H1 (cell line): ENCODE results near the gene MEIS3. TPM values are rescaled to one million over a fixed set of nuclear protein-coding genes. Genes with fewer than 3 reads are reported as not detected.

Experiments
- CTCF ChIA-PET: fragments of 300-600 bp; sonication (Branson Sonifier 250); formaldehyde crosslinking; loops from one replicate; lab custom pipeline; 2021; ENCODE audit not compliant: partially characterized antibody; lab: Charles Lee
- POLR2A ChIA-PET: fragments of 300-600 bp; sonication (Branson Sonifier 250); formaldehyde crosslinking; loops from one replicate; lab custom pipeline; 2021; ENCODE audit warnings: inconsistent platforms; ENCODE audit not compliant: partially characterized antibody; lab: Charles Lee
- DNase-seq, 2 experiments: peaks; one replicate each; pipeline versions ENCODE4 v3.0.0 to v3.0.0-alpha.2; 2010 to 2022; ENCODE audit warnings: low spot score in 2 of 2, low read depth in 1 of 2, mixed read lengths in 1 of 2
- FAIRE-seq: peaks from 2 replicates; lab custom pipeline; 2011; peaks lifted over from hg19 to GRCh38; lab: Jason Lieb, UNC
- H2AFZ ChIP-seq: 2 replicates; pipeline ENCODE4 v1.8.1; 2012; ENCODE audit warnings: low read length, inconsistent platforms
- H2AK5ac ChIP-seq: 2 replicates; pipeline ENCODE4 v1.6.1; 2013; ENCODE audit warnings: low read depth, low read length
- H2BK120ac ChIP-seq: replicated peaks from 2 replicates; pipeline ENCODE3; 2013; ENCODE audit warnings: low read depth, low read length, inconsistent platforms
- H2BK12ac ChIP-seq: 2 replicates; pipeline ENCODE4 v1.6.1; 2013; ENCODE audit warnings: low read depth, low read length
- H2BK15ac ChIP-seq: 2 replicates; pipeline ENCODE4 v1.6.1; 2013; ENCODE audit warnings: low read length
- H2BK20ac ChIP-seq: 2 replicates; pipeline ENCODE4 v1.6.1; 2013; ENCODE audit warnings: low read length
- H2BK5ac ChIP-seq: 2 replicates; pipeline ENCODE4 v1.6.1; 2013; ENCODE audit warnings: low read depth, low read length
- H3K14ac ChIP-seq: 2 replicates; pipeline ENCODE4 v1.6.1; 2013; ENCODE audit warnings: inconsistent platforms; ENCODE audit not compliant: insufficient read length
- H3K18ac ChIP-seq: 2 replicates; pipeline ENCODE4 v1.6.1; 2013; ENCODE audit warnings: low read length; ENCODE audit errors: extremely low read depth
- H3K23ac ChIP-seq: 2 replicates; pipeline ENCODE4 v1.6.1; 2013; ENCODE audit warnings: inconsistent platforms; ENCODE audit not compliant: insufficient read length
- H3K23me2 ChIP-seq: 2 replicates; pipeline ENCODE4 v1.6.1; 2013; ENCODE audit warnings: low read depth, low read length
- H3K27ac ChIP-seq: 2 replicates; pipeline ENCODE4 v1.6.1; 2011; ENCODE audit warnings: low read depth, low read length, inconsistent platforms
- H3K27me3 ChIP-seq, 4 experiments: replicated peaks in 1 of 4; 1 replicate in 1 of 4; 2 replicates in 3 of 4; pipeline versions ENCODE4 v1.6.1 to v1.8.1; 2011 to 2013; ENCODE audit warnings: low read length in 3 of 4, mild to moderate bottlenecking in 3 of 4, inconsistent platforms in 2 of 4, mixed read lengths in 2 of 4, moderate library complexity in 1 of 4; ENCODE audit not compliant: control insufficient read depth in 3 of 4, insufficient read depth in 3 of 4; ENCODE audit errors: extremely low read depth in 1 of 4
- H3K36me3 ChIP-seq, 4 experiments: 2 replicates each; pipeline versions ENCODE4 v1.6.1 to v1.8.1; 2011 to 2013; ENCODE audit warnings: mild to moderate bottlenecking in 4 of 4, low read length in 3 of 4, moderate library complexity in 2 of 4, control low read depth in 1 of 4, inconsistent platforms in 1 of 4; ENCODE audit not compliant: insufficient read depth in 4 of 4, control insufficient read depth in 2 of 4
- H3K4ac ChIP-seq: replicated peaks from 2 replicates; pipeline ENCODE3; 2013; ENCODE audit warnings: low read length, low read depth, mixed read lengths, inconsistent platforms; ENCODE audit not compliant: insufficient read length
- H3K4me1 ChIP-seq, 4 experiments: replicated peaks in 1 of 4; 1 replicate in 1 of 4; 2 replicates in 3 of 4; pipeline versions ENCODE4 v1.6.1 to v1.8.1; 2011 to 2013; ENCODE audit warnings: low read length in 3 of 4, inconsistent platforms in 2 of 4, mixed read lengths in 1 of 4; ENCODE audit not compliant: insufficient read depth in 4 of 4, control insufficient read depth in 3 of 4
- H3K4me2 ChIP-seq, 2 experiments: 2 replicates each; pipeline versions ENCODE4 v1.6.1 to v1.8.1; 2011 to 2013; ENCODE audit warnings: low read depth in 2 of 2, low read length in 2 of 2, control low read depth in 1 of 2, inconsistent platforms in 1 of 2, mild to moderate bottlenecking in 1 of 2; ENCODE audit not compliant: insufficient read depth in 1 of 2
- H3K4me3 ChIP-seq, 4 experiments: fragments of 200-600, 300-600 bp in 1 of 4; sonication (generic), shearing (Covaris generic), sonication (Bioruptor Twin) in 1 of 4; 2 replicates each; pipeline versions ENCODE4 v1.5.1 to v1.8.1; 2011 to 2016; ENCODE audit warnings: low read length in 4 of 4, low read depth in 3 of 4, control low read depth in 2 of 4, inconsistent platforms in 2 of 4, mild to moderate bottlenecking in 2 of 4, mixed read lengths in 1 of 4, moderate library complexity in 1 of 4; ENCODE audit not compliant: insufficient read depth in 2 of 4; ENCODE audit errors: extremely low read depth in 1 of 4
- H3K56ac ChIP-seq: replicated peaks from 2 replicates; pipeline ENCODE3; 2013; ENCODE audit warnings: low read depth, mild to moderate bottlenecking, mixed read lengths, low read length, inconsistent platforms; ENCODE audit not compliant: insufficient read length
- H3K79me1 ChIP-seq: 2 replicates; pipeline ENCODE4 v1.6.1; 2013; ENCODE audit warnings: low read depth, low read length, control low read depth
- H3K79me2 ChIP-seq, 2 experiments: 2 replicates each; pipeline versions ENCODE4 v1.6.1 to v1.8.1; 2012 to 2013; ENCODE audit warnings: low read length in 2 of 2, mild to moderate bottlenecking in 2 of 2, inconsistent platforms in 1 of 2; ENCODE audit not compliant: insufficient read depth in 2 of 2, control insufficient read depth in 1 of 2
- H3K9ac ChIP-seq, 4 experiments: replicated peaks in 1 of 4; 1 replicate in 1 of 4; 2 replicates in 3 of 4; pipeline versions ENCODE4 v1.6.1 to v1.8.1; 2011 to 2013; ENCODE audit warnings: low read depth in 3 of 4, low read length in 3 of 4, control low read depth in 2 of 4, mild to moderate bottlenecking in 2 of 4, moderate library complexity in 2 of 4, inconsistent platforms in 1 of 4; ENCODE audit errors: extremely low read depth in 1 of 4
- H3K9me3 ChIP-seq, 2 experiments: 2 replicates each; pipeline versions ENCODE4 v1.6.1 to v1.8.1; 2012 to 2013; ENCODE audit warnings: mild to moderate bottlenecking in 2 of 2, moderate library complexity in 2 of 2, control low read depth in 1 of 2, inconsistent platforms in 1 of 2, low read depth in 1 of 2, low read length in 1 of 2, mixed read lengths in 1 of 2; ENCODE audit not compliant: insufficient read depth in 2 of 2
- H4K20me1 ChIP-seq, 2 experiments: replicated peaks in 1 of 2; 2 replicates each; pipeline versions ENCODE3 to v1.8.1; 2011 to 2013; ENCODE audit warnings: inconsistent platforms in 2 of 2, low read length in 2 of 2, mild to moderate bottlenecking in 1 of 2; ENCODE audit not compliant: insufficient read depth in 2 of 2, control insufficient read depth in 1 of 2
- H4K5ac ChIP-seq: 2 replicates; pipeline ENCODE4 v1.6.1; 2013; ENCODE audit warnings: low read length, low read depth, mixed read lengths, inconsistent platforms; ENCODE audit not compliant: insufficient read length
- H4K8ac ChIP-seq: 2 replicates; pipeline ENCODE4 v1.8.0; 2013; ENCODE audit warnings: mild to moderate bottlenecking, moderate library complexity, low read length, inconsistent platforms; ENCODE audit not compliant: insufficient read depth; ENCODE audit errors: extremely low read depth
- H4K91ac ChIP-seq: replicated peaks from 2 replicates; pipeline ENCODE3; 2013; ENCODE audit warnings: low read length, mixed read lengths, inconsistent platforms; ENCODE audit not compliant: insufficient read length
- BCL11A ChIP-seq, 2 experiments: IDR thresholded peaks; one replicate each; pipeline ENCODE4 v1.6.1; 2011; ENCODE audit warnings: low read depth in 2 of 2, low read length in 2 of 2, mild to moderate bottlenecking in 2 of 2
- CBX5 ChIP-seq: fragments of 300-800, 300-1000 bp; sonication (generic); IDR thresholded peaks from 2 replicates; pipeline ENCODE4 v1.7.1; 2016; ENCODE audit warnings: antibody characterized with exemption, low read length, low read depth
- CHD1 ChIP-seq: IDR thresholded peaks from 2 replicates; pipeline ENCODE4 v1.6.1; 2012; ENCODE audit warnings: low read depth, low read length, improper control_type of control experiment
- EGR1 ChIP-seq: IDR thresholded peaks from 2 replicates; pipeline ENCODE4 v1.6.1; 2011; ENCODE audit warnings: low read depth, low read length, borderline replicate concordance
- FOSL1 ChIP-seq: IDR thresholded peaks from 2 replicates; pipeline ENCODE4 v1.6.1; 2011; ENCODE audit warnings: mild to moderate bottlenecking, low read depth, low read length, moderate library complexity; ENCODE audit not compliant: insufficient read depth
- KDM1A ChIP-seq: fragments of 200-600, 300-600 bp; sonication (generic); IDR thresholded peaks from 2 replicates; pipeline ENCODE4 v1.7.1; 2016; ENCODE audit warnings: mild to moderate bottlenecking, low read length, borderline replicate concordance
- POLR2A ChIP-seq, 2 experiments: IDR thresholded peaks; 1 replicate in 1 of 2; 2 replicates in 1 of 2; pipeline ENCODE4 v1.6.1; 2011; ENCODE audit warnings: low read depth in 2 of 2, low read length in 2 of 2, mild to moderate bottlenecking in 2 of 2; ENCODE audit errors: control extremely low read depth in 1 of 2
- SAP30 ChIP-seq: fragments of 300-600 bp; sonication (generic); IDR thresholded peaks from 2 replicates; pipeline ENCODE4 v1.7.1; 2012; ENCODE audit warnings: low read length, moderate library complexity, mild to moderate bottlenecking, inconsistent platforms; ENCODE audit not compliant: insufficient read depth, insufficient replicate concordance
- SIN3A ChIP-seq, 2 experiments: IDR thresholded peaks in 1 of 2; conservative IDR thresholded peaks in 1 of 2; 2 replicates each; pipeline ENCODE4 v1.6.1; 2011 to 2012; ENCODE audit warnings: low read length in 2 of 2, improper control_type of control experiment in 1 of 2, low read depth in 1 of 2, mild to moderate bottlenecking in 1 of 2
- TEAD4 ChIP-seq: IDR thresholded peaks from 2 replicates; pipeline ENCODE4 v1.6.1; 2012; ENCODE audit warnings: low read depth, low read length, inconsistent platforms, mixed read lengths
- WGBS, 2 experiments: shearing (Covaris generic) in 1 of 2; methylation state at CpG; one replicate each; pipeline versions ENCODE4 v1.1.6 to v1.1.7; 2013 to 2015; ENCODE audit warnings: low lambda C conversion rate in 2 of 2, mixed read lengths in 2 of 2, inconsistent platforms in 1 of 2, low coverage in 1 of 2, missing lambda C conversion rate in 1 of 2; ENCODE audit not compliant: insufficient replicate concordance in 2 of 2, insufficient coverage in 1 of 2, insufficient read length in 1 of 2; ENCODE audit errors: extremely low coverage in 1 of 2, missing lambda C conversion rate in 1 of 2; 5-methylcytosine and 5-hydroxymethylcytosine counted together
- polyA plus RNA-seq, 7 experiments: library from polyadenylated mRNA; depleted of rRNA in 3 of 7; stranded (reverse) in 5 of 7; unstranded in 2 of 7; fragments of >200 nt in 5 of 7; fragments of 200-250 nt in 2 of 7; gene quantifications; 1 replicate in 5 of 7; 2 replicates in 1 of 7; 4 replicates in 1 of 7; pipeline versions ENCODE4 v1.2.1 to v1.2.3, GENCODE V29; 2011 to 2013; ENCODE audit warnings: missing spikeins in 2 of 7, mixed read lengths in 2 of 7
- total RNA-seq: library from RNA; stranded (reverse); fragmentation: NEBNext Ultra II Directional; extraction: Animal tissue kit (Norgen Biotek cat#: 25700); gene quantifications from 2 replicates; pipeline ENCODE4 v1.2.1, GENCODE V29; 2021
- TF ChIP-seq, protein P1 (sequence below): IDR thresholded peaks from 2 replicates; pipeline ENCODE4 v1.6.1; 2011; ENCODE audit warnings: low read length, improper control_type of control experiment
- TF ChIP-seq, protein P2 (sequence below): IDR thresholded peaks from 2 replicates; pipeline ENCODE4 v1.6.1; 2012; ENCODE audit warnings: inconsistent platforms

MEIS3 gene
- total and polyA plus RNA-seq, 2 of the 8 experiments (the other 6 are each of a cell fraction or from before 2014, with no cell fraction given) = 24.5 to 28.2 TPM

DNA sequence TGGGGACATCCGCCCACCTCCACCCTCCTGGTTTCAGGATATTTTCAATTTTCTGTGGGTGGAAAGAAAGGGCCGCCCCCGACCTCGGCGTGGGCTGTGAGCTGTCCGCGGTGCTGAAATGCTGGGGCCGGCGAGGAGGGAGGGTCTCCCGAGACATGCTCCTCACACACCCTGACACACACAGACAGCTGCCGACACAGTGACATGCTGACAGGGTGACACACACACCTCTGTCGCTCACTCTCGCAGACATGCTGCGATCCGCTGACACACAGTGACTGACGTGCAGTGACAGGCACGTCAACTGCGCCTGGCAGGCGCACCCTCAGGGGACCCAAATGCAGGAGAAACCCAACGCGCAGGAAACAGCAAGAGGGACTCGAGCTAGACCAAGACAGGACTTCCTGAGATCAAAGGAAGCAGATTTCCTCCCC is 25.1 kb upstream of the MEIS3 start:
- Histone ChIP-seq H3K9me3 (no peaks in the 10 kb centered on the region), H2BK12ac (no peak overlapping the region), H2AK5ac (no peak overlapping the region), H3K79me2 (no peaks in the 10 kb centered on the region), H2BK15ac (no peak overlapping the region), H3K4me2 (no peak overlapping the region), H3K18ac (no peak overlapping the region), H3K56ac (no peak overlapping the region), H3K27ac (no peak overlapping the region), H4K5ac (no peak overlapping the region), H4K91ac (no peak overlapping the region), H3K4me3 (no peak overlapping the region), H2BK20ac (no peak overlapping the region), H4K8ac (no peak overlapping the region), H2BK5ac (no peak overlapping the region), H3K14ac (no peak overlapping the region), H2AFZ (no peak overlapping the region), H3K4me1 (peaks cover 7 to 18% (median 10%) of the 10 kb centered on the region in 4 experiments), H3K27me3 (peaks cover 0 to 9% (median 9%) of the 10 kb centered on the region in 4 experiments; a peak in 5 of 7 replicates), H2BK120ac (no peak overlapping the region), H3K36me3 (no peaks in the 10 kb centered on the region), H3K79me1 (no peaks in the 10 kb centered on the region; the same call in 1 of the 2 replicates), H3K9ac (no peak overlapping the region), H3K4ac (no peak overlapping the region), H3K23ac (no peak overlapping the region), H3K23me2 (peaks cover 18% of the 10 kb centered on the region; the same call in 1 of the 2 replicates), H4K20me1 (peaks cover 2 to 16% of the 10 kb centered on the region in 2 experiments)
- DNase-seq = peak in 1 of 2 experiments; percentile 85
- POLR2A ChIA-PET = interaction anchor here (0.6 kb wide), 1 partner anchor 258 kb away, joined by 3 read pairs; no protein-coding TSS in a partner anchor
- FAIRE-seq = no peak
- WGBS, 2 experiments = 62% methylated on average over 17 of the region's 22 CpGs; no CpG with 5 or more reads in 1 of the 2 experiments
- CTCF ChIA-PET = interaction anchor here (0.6 to 24.5 kb wide), 3 partner anchors 39 to 1991 kb away, joined by 3 to 436 read pairs (median 3); partner anchors contain the start of genes EHD2 and KPTN
- no peak for TF ChIP-seq POLR2A (IDR thresholded peaks at IDR 0.05; ENCODE audit: control extremely low read depth in 1 of 2, low read depth in 2 of 2, low read length in 2 of 2)
- TF ChIP-seq EGR1 = peak; percentile 40; the same call in 1 of the 2 replicates
- no peak for TF ChIP-seq FOSL1
- no peak for TF ChIP-seq BCL11A (IDR thresholded peaks at IDR 0.05; ENCODE audit: low read depth in 2 of 2, low read length in 2 of 2)
- TF ChIP-seq TEAD4 = no peak
- TF ChIP-seq CBX5 = no peak
- peak; percentile 93 to 96 for TF ChIP-seq SIN3A (conservative IDR thresholded peaks at IDR 0.05 in 1 of 2, IDR thresholded peaks at IDR 0.05 in 1 of 2; ENCODE audit: low read depth in 1 of 2, low read length in 2 of 2)
- TF ChIP-seq KDM1A = peak; percentile 93
- TF ChIP-seq, protein P1, sequence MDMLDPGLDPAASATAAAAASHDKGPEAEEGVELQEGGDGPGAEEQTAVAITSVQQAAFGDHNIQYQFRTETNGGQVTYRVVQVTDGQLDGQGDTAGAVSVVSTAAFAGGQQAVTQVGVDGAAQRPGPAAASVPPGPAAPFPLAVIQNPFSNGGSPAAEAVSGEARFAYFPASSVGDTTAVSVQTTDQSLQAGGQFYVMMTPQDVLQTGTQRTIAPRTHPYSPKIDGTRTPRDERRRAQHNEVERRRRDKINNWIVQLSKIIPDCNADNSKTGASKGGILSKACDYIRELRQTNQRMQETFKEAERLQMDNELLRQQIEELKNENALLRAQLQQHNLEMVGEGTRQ = no peak
- peak; percentile 84 for TF ChIP-seq SAP30
- TF ChIP-seq, protein P2, sequence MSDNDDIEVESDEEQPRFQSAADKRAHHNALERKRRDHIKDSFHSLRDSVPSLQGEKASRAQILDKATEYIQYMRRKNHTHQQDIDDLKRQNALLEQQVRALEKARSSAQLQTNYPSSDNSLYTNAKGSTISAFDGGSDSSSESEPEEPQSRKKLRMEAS = peak; percentile 75
- no peak for TF ChIP-seq CHD1
